WTC11 (cell line): Measurements from ENCODE around the gene MICAL3. TPM values are rescaled to one million over a fixed set of nuclear protein-coding genes. Genes with fewer than 3 reads are reported as not detected.

Experiments used
- ATAC-seq: fragments of 200-7000 bp; cut with Tn5 transposase; 2 replicates; pipeline ENCODE4 v1.10.0; 2021; ENCODE audit warnings: mild to moderate bottlenecking, moderate library complexity
- CTCF ChIA-PET: fragments of 300-600 bp; sonication (Branson Sonifier 250); formaldehyde crosslinking; loops from one replicate; lab custom pipeline; 2021; ENCODE audit warnings: antibody characterized with exemption; lab: Charles Lee
- POLR2A ChIA-PET: fragments of 350-600 bp; sonication (Branson Sonifier 250); formaldehyde crosslinking; loops from one replicate; lab custom pipeline; 2021; ENCODE audit warnings: antibody characterized with exemption; lab: Charles Lee
- DNase-seq: peaks from one replicate; pipeline ENCODE4 v3.0.0; 2021; ENCODE audit warnings: low spot score
- H3K27ac Mint-ChIP-seq: 2 replicates; pipeline ENCODE4 v1.8.0; 2021; ENCODE audit warnings: mixed read lengths
- H3K27me3 Mint-ChIP-seq: 2 replicates; pipeline ENCODE4 v1.8.0; 2021; ENCODE audit warnings: low read depth, mild to moderate bottlenecking, moderate library complexity, mixed read lengths
- H3K36me3 Mint-ChIP-seq: 2 replicates; pipeline ENCODE4 v1.8.0; 2021; ENCODE audit warnings: mixed read lengths
- H3K4me1 Mint-ChIP-seq: 2 replicates; pipeline ENCODE4 v1.8.0; 2022; ENCODE audit warnings: mixed read lengths
- H3K4me3 Mint-ChIP-seq: 2 replicates; pipeline ENCODE4 v1.8.0; 2021; ENCODE audit warnings: mild to moderate bottlenecking, moderate library complexity, mixed read lengths
- H3K9me3 Mint-ChIP-seq: 2 replicates; pipeline ENCODE4 v1.8.0; 2021; ENCODE audit warnings: mixed read lengths
- AR ChIP-seq: fragments of 250-450 bp; sonication (Bioruptor Pico); IDR thresholded peaks from 2 replicates; pipeline ENCODE4 v1.9.0; 2021; ENCODE audit warnings: mild to moderate bottlenecking
- ATF2 ChIP-seq: sonication (generic); formaldehyde crosslinking; IDR thresholded peaks from 2 replicates; pipeline ENCODE4 v1.8.1; 2022; ENCODE audit warnings: low read depth, missing genetic modification reagents, borderline replicate concordance
- CTCF ChIP-seq: fragments of 200-600 bp; IDR thresholded peaks from 2 replicates; pipeline ENCODE4 v1.8.0; 2022; ENCODE audit warnings: antibody characterized with exemption
- E2F4 ChIP-seq: sonication (generic); formaldehyde crosslinking; IDR thresholded peaks from 2 replicates; pipeline ENCODE4 v1.8.1; 2022; ENCODE audit warnings: low read depth, mild to moderate bottlenecking, moderate library complexity, missing genetic modification reagents, borderline replicate concordance
- FOXP1 ChIP-seq: sonication (generic); formaldehyde crosslinking; IDR thresholded peaks from 2 replicates; pipeline ENCODE4 v1.8.0; 2022; ENCODE audit warnings: missing genetic modification reagents, mild to moderate bottlenecking, moderate library complexity, borderline replicate concordance
- IRF1 ChIP-seq: sonication (generic); formaldehyde crosslinking; IDR thresholded peaks from 2 replicates; pipeline ENCODE4 v1.8.0; 2023; ENCODE audit warnings: missing genetic modification reagents
- NFYB ChIP-seq: sonication (generic); formaldehyde crosslinking; conservative IDR thresholded peaks from 2 replicates; pipeline ENCODE4 v1.8.0; 2022; ENCODE audit warnings: low read depth, missing genetic modification reagents
- PRDM15 ChIP-seq: sonication (generic); formaldehyde crosslinking; IDR thresholded peaks from 2 replicates; pipeline ENCODE4 v1.8.0; 2022; ENCODE audit warnings: missing genetic modification reagents
- PREB ChIP-seq: sonication (generic); formaldehyde crosslinking; IDR thresholded peaks from 2 replicates; pipeline ENCODE4 v1.8.1; 2022; ENCODE audit warnings: mild to moderate bottlenecking, missing genetic modification reagents, moderate library complexity, borderline replicate concordance
- SMAD3 ChIP-seq: sonication (generic); formaldehyde crosslinking; IDR thresholded peaks from 2 replicates; pipeline ENCODE4 v1.8.0; 2022; ENCODE audit warnings: missing genetic modification reagents, mild to moderate bottlenecking, borderline replicate concordance
- TEAD1 ChIP-seq: sonication (generic); formaldehyde crosslinking; IDR thresholded peaks from 2 replicates; pipeline ENCODE4 v1.8.0; 2022; ENCODE audit warnings: mild to moderate bottlenecking, missing genetic modification reagents
- USF2 ChIP-seq: sonication (generic); formaldehyde crosslinking; IDR thresholded peaks from 2 replicates; pipeline ENCODE4 v1.8.1; 2023; ENCODE audit warnings: mild to moderate bottlenecking, missing genetic modification reagents, moderate library complexity
- ZNF138 ChIP-seq: sonication (generic); formaldehyde crosslinking; conservative IDR thresholded peaks from 2 replicates; pipeline ENCODE4 v1.8.1; 2022; ENCODE audit warnings: mild to moderate bottlenecking, moderate library complexity, missing genetic modification reagents
- ZNF232 ChIP-seq: sonication (generic); formaldehyde crosslinking; IDR thresholded peaks from 2 replicates; pipeline ENCODE4 v1.8.0; 2022; ENCODE audit warnings: mild to moderate bottlenecking, missing genetic modification reagents
- ZNF416 ChIP-seq: fragments of 250-450 bp; sonication (Bioruptor Pico); IDR thresholded peaks from 2 replicates; pipeline ENCODE4 v1.9.0; 2021; ENCODE audit warnings: mild to moderate bottlenecking, inconsistent platforms
- ZNF532 ChIP-seq: fragments of 250-450 bp; sonication (Bioruptor Pico); IDR thresholded peaks from 2 replicates; pipeline ENCODE4 v1.9.0; 2021; ENCODE audit warnings: mild to moderate bottlenecking, borderline replicate concordance
- total RNA-seq: library from RNA; stranded (reverse); gene quantifications from 3 replicates; pipeline ENCODE4 v1.2.3, GENCODE V29; 2021

MICAL3 gene
- total RNA-seq, 1 experiment from 2014 or later: 41.2 TPM

- TF ChIP-seq ZNF232 (CRISPR knock-in tag): no peak
- TF ChIP-seq, all 79 proteins: peak for 0
Measured at GRCh38 chr22:17783312-17783711, 241.0 kb downstream of the MICAL3 start (continued).

- TF ChIP-seq ATF2 (no peak), PREB (no peak), ZNF232 (CRISPR knock-in tag) (no peak), ZNF532 (CRISPR knock-in tag) (no peak), NFYB (CRISPR knock-in tag) (no peak), IRF1 (CRISPR knock-in tag) (no peak), TEAD1 (CRISPR knock-in tag) (no peak), PRDM15 (CRISPR knock-in tag) (no peak), FOXP1 (CRISPR knock-in tag) (no peak), SMAD3 (no peak), ZNF416 (CRISPR knock-in tag) (no peak), E2F4 (no peak), ZNF138 (CRISPR knock-in tag) (no peak), USF2 (no peak), AR (no peak), CTCF (no peak)
- ATAC-seq (no peak), DNase-seq (no peak)
- CTCF ChIA-PET: interaction anchor here (1.0 to 7.2 kb wide), 5 partner anchors 12 to 293 kb away, joined by 3 to 302 read pairs (median 51); partner anchors contain the start of gene BID
- POLR2A ChIA-PET: no interaction called here
- Mint-ChIP-seq H3K4me3 (no peak overlapping the region), H3K4me1 (peaks cover 26% of the 10 kb centered on the region), H3K36me3 (no peaks in the 10 kb centered on the region), H3K27ac (no peak overlapping the region), H3K27me3 (no peaks in the 10 kb centered on the region; the same call in 1 of the 2 replicates), H3K9me3 (no peaks in the 10 kb centered on the region)
Measured at GRCh38 chr22:17782621-17783020, 241.7 kb downstream of the MICAL3 start.
